ENCODE results near the gene OR52N2.

GRCh38 chr11:5857590-5857989 lies 48.9 kb downstream of the OR52N2 start, which contains the start of gene OR52E8:
- TF ChIP-seq GATA3 (IDR thresholded peaks at IDR 0.05; ENCODE audit: low read depth, low read length) (no peak), GATA2 (IDR thresholded peaks at IDR 0.05; ENCODE audit: low read depth, low read length) (no peak)
